RPMI8226 (cell line): ENCODE results near the gene ETDA.
"Not testable (repeated sequence)": the region's sequence is repeated elsewhere in the genome, so short reads cannot be mapped to it uniquely, and the experiment has no call there.

Experiments
- DNase-seq: peaks from one replicate; pipeline ENCODE4 v3.0.0-alpha.2; 2015

The ETDA gene

DNA sequence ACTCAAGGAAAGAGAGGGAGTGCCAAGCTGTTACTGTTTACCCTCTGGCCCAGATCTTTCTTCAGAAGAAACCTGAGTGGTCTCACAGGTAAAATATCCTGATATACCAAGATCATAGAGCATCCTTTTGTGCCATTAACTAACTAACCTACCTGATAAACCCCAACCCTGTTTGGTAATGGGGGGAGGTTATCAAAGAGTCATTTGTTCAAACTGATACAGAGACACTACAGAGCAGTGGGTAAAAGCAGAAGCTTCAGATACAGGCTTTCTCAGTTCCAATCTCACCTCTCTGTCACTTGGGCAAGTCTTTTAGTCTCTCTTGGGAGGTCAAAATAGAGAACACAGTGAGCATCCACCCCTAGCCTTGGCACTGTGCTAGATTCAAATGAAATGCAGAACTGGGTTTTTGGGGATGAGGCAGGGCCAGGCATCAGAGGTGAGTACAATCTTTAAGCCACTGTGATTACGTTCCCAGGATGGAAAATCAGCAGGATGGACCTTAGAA, at the start of gene ETDA:
TSS of gene ETDA (plus strand) at position 51 of the 508 bp plus-strand sequence. CDS start 1,216 bp downstream, outside the sequence.
- DNase-seq, result not testable (repeated sequence)

DNA sequence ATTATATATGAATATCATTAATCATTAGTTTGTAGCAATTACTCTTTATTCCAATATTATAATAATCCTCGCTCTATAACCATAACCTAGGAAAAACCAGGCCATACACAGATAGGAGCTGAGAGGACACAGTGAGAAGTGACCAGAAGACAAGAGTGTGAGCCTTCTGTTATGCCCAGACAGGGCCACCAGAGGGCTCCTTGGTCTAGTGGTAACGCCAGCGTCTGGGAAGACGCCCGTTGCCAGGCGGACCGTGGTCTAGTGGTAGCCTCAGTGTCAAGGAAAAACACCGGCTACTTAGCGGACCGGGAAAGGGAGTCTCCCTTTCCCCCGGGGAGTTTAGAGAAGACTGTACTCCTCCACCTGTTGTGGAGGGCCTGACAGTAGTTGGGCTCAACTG, 45.4 kb upstream of the ETDA start:
- not testable (repeated sequence) for DNase-seq

DNA sequence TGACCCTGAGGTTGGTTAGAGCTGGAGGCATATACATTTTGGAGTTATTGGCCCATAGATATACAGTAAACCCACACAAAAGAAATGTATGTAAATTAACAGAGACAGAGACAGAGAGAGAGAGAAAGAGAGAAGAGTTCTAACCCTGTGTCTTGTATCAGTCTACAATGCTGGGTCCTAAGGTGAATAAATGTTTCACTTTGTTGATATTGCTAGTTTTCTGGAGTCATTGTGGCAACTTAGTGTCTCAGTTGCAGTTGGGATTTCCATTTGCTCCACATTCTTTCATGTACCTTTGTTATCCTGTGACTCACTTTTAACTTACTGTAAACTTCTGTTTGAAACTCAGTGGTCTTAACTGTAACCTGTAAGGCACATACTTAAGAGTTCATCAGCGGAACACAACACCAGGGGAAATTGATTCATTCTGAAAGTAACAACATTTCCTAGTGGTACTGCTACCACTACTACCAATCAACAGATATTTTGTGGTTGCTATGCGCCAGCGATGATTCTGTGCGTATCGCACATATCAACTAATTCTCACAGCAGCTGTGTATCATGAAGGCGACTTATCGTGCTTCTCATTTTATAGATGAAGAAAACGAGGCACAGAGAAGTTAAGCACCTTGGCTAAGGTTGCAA, 38.5 kb upstream of the ETDA start:
- no peak for DNase-seq

DNA sequence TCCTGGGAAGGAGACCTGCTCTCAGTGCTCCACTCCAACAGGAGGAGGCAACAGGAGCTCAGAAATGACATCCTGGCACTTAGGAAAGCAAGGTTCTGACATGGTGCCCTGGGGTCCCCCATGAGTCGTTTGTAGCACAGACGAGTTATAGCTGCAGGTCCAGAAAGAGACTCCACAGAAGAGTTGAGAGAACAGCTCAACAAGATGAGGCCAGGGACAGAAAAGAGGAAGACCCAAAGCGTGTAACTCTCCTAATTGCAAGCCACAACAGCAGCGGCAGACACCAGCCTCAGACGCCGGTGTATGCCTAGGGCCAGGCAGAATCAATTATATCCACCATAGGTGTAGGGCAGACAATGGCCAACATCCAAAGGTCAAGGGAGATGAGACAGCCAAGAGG, 5.9 kb upstream of the ETDA start:
- DNase-seq, result not testable (repeated sequence)

DNA sequence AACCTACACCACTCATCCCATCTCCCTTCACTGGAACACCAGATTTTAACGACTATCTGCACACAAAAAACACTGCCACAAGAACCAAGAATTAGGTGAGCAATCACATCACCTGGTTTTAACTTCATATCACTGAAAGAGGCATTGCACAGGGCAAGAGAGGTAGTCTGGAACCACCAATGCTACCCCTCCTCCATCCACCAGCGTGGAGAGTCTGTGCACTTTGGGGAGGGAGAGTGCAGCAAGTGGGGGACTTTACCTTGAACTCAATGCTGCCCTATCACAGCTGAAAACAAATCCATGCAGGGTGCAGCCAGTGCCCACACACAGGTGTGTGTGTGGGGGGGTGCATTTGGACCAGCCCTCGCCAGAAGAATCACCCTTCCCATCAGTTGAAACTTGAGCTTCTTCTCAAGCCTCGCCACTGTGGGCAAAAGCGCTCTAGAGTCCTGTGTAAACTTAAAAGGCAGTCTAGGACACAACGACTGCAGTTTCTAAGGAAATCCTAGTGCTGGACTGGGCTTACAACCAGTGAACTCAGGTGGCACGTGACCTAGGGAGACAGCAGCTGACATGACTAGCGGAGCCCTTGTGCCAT, 4.3 kb downstream of the ETDA start:
- not testable (repeated sequence) for DNase-seq

DNA sequence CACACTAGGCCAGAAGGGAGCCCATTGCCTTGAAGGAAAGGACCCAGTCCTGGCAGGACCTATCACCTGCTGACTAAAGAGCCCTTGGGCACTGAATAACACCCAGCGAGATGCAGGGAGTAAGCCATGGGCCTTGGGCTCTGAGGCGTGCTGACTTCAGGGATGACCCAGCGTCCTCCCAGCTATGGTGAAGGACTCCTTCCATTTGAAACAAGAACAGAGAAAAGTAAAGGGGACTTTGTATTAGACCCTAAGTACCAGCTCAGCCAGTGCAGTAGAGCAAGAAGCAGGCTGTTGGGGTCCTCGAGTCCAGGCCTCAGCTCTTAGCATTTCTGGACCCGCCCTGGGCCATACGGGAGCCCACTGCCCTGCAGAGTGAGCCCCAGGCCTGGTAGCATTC, 5.1 kb downstream of the ETDA start:
- no peak for DNase-seq

DNA sequence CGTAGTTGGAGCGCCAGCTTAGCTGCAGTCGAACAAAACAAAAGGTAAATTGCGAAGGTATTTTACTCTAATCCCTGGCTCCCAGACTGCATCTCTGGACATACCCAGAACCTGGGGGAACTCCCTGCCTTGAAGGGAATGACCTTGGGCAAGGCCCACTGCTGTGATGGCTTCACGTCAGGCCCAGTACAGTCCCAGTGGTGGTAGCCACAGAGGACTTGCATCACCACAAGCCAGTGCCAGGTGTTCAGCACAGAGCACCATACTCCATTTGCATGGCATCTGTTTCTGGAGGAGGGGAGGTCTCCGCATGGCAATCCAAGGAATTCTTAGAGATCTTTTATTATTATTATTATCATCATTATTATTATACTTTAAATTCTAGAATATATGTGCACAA, 5.6 kb downstream of the ETDA start:
- no peak for DNase-seq

DNA sequence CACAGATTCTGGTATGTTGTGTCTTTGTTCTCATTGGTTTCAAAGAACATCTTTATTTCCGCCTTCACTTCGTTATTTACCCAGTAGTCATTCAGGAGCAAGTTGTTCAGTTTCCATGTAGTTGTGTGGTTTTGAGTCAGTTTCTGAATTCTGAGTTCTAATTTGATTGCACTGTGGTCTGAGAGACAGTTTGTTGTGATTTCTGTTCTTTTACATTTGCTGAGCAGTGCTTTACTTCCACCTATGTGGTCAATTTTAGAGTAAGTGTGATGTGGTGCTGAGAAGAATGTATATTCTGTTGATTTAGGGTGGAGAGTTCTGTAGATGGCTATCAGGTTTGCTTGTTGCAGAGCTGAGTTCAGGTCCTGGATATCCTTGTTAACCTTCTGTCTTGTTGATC, 9.1 kb downstream of the ETDA start:
- DNase-seq, result not testable (repeated sequence)

DNA sequence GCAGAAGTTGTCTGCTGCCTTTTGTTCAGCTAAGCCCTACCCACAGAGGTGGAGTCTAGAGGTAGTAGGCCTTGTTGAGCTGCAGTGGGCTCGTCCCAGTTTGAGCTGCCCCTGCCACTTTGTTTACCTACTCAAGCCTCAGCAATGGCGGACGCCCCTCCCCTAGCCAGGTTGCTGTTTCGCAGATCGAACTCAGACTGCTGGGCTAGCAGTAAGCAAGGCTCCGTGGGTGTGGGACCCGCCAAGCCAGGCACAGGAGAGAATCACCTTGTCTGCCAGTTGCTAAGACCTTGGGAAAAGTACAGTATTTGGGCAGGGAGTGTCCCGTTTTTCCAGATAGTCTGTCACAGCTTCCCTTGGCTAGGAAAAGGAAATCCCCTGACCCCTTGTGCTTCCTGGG, 11.5 kb downstream of the ETDA start:
- DNase-seq, result not testable (repeated sequence)

DNA sequence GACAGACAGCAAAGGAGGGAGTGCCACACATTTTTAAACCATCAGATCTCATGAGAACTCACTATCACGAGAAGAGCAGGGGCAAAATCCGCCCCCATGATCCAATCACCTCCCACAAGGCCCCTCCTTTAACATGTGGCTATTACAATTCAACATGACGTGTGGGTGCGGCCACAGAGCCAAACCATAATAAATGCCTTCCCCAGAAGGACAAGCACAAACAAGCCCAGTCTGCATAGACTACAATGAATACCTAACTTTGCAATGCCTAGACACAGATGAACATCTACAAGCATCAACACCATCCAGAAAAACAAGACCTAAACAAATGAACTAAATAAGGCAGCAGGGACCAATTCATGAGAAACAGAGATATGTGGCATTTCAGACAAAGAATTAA, 12.3 kb downstream of the ETDA start:
- no peak for DNase-seq

DNA sequence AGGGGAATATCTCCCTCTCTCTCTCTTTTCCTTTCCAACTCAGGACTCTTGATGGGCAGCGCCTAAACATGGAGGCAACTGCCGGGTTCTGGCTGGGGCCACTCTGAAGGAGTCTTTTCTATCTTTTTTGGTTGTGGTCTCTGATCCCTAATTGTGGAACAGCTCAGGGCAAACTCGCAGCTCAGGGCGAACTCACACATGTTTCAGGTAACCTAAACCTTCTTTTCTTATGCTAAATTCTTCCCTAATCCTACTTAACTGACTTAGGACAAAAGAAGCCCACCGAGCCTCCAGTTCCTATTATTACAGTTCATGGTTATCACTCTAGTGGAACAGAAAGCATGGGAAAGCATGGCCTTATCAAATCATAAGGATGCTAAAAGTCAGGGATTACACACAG, 21.3 kb downstream of the ETDA start:
- DNase-seq, result no peak

DNA sequence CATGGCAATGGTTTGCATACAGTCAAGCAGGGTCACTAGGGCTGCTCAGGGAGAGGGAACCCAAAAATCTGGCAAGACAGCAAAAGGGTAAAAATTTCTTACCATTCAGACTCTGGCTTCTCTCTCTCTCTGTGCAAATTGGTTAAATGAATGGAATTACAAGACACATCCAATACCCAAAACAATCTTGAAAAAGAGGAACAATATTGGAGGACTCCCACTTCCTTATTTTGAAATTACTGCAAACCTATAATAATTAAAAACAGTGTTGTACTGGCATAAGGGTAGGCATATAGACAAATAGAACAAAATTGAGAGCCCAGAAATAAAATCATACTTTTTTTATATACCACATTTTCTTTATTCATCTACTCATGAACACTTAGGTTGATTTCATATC, 24.1 kb downstream of the ETDA start:
- no peak for DNase-seq

DNA sequence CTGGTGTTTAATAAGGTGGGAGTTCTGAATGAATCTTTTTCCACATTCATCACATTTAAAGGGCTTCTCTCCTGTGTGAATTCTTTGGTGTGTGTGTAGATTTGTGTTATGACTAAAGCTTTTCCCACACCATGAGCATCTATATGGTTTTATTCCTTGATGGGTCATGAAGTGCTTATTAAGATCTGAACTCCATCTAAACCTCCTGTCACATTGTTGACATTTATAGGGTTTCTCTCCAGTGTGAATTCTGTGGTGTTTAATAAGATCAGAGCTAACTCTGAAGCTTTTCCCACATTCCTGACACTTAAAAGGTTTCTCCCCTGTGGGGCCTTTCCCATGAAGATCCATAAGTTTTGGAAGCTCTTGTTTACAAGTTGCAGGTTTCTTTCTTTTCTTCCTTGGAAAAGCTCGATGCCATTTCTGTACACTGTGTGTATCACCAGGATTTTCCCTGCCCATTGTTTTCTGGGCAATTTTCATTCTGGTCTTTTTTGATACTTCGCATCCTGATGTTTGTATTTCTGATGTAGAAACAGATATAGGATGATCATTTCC, 35.5 kb downstream of the ETDA start:
- DNase-seq, result no peak

DNA sequence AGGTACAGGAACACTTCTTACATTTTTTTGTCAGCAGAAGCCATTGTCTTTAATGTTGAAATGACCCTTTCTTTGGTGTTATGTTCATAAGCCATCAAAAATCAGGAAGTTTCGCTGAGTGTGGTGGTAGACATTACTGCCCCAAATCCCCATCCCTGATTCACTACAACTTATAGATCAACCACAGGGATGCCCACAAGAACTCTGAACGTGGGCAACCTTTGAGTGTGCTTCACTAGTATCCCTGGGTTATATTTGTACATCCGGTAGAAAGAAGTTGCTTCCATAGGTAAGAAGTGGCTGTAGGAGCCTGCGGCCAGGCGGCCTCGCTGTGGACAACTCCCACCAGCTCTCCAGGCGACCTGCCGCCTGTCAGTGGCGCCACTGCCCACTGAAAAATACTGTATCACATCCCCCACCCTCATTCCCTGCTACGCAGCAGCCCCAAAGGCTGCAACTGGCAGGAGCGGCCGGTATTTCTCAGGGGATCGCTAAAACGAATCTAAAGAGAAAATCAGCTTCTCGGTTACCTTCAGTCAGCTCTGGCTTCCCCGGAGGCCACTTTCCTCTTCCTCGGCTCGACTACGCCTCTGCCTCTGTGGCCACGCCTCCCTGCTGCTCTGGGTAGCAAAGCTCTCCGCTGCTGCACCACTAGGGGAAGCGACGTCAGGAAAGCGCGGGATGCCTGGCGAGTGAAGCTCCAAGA, 43.5 kb downstream of the ETDA start:
- no peak for DNase-seq

DNA sequence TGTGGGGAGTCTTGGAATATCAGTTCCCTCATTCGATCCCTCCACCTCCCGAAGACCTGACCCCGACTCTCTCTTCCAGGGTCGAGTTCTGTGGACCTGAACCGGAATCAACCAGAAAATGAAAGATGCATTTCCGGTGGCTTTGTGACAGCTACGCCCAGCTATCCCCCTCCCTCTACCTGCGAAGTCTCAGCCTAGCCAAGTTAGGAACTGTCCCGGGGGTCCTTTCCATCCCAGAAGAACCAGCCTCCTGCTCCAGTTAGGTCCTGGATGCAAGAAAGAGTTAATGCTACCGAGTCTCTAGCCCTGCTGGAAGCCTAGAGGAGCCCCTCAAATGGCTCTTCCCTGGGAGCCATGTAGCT, 44.1 kb downstream of the ETDA start:
- no peak for DNase-seq

DNA sequence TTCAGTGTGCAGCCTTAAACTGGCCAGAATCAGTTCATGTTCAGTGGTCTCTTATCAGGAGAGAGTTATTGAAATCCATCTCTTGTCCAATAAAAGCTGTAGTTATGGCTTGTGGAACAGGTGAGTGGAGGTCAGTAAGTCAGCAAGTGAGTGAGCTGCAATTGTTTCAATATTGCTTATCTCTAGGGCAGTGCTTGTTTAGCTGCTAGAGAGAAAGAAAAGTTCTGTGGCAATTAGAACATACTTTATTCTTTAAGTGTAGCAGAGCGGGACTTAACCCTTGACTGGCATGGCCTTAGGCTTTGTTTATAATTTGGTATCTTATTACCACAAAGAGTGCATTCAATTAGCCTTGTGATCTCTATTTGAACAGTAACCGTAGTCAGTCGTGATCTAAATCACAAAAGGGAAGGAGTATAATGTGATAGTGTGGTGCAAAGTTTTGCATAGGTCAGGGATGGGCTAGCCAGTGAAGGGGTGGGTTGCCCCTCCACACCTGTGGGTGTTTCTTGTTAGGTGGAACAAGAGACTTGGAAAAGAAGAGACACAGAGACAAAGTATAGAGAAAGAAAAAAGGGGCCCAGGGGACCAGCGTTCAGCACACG, 50.5 kb downstream of the ETDA start:
- no peak for DNase-seq
